ENCODE measurements around the gene ZNHIT3. TPM values are rescaled to one million over a fixed set of nuclear protein-coding genes. Genes with fewer than 3 reads are reported as not detected.

ZNHIT3 gene
- total RNA-seq, 1 experiment from 2014 or later, result 37.9 TPM

- CTCF ChIA-PET, result no interaction called here
- TF ChIP-seq CTCF (conservative IDR thresholded peaks at IDR 0.05; ENCODE audit: low read depth, low read length) (no peak; the same call in 1 of the 2 replicates), EZH2 (IDR thresholded peaks at IDR 0.05; ENCODE audit: low read length, unreplicated experiment) (no peak)
Measured at GRCh38 chr17:36460265-36460937, 26.1 kb upstream of the ZNHIT3 start.

GRCh38 chr17:36461330-36462110 lies 25.0 kb upstream of the ZNHIT3 start:
- no peak overlapping the region for H3K4me3 ChIP-seq (ENCODE audit: low read length)
- H3F3A ChIP-seq (ENCODE audit: low read length, unreplicated experiment), result no peaks in the 10 kb centered on the region
- ChIA-PET POLR2A (ENCODE audit: unreplicated experiment) (no interaction called here), CTCF (no interaction called here)
- no peak for DNase-seq
- H3K79me2 ChIP-seq (ENCODE audit: low read length), result no peaks in the 10 kb centered on the region
- ATAC-seq, result no peak
- no peak overlapping the region for H3K9ac ChIP-seq (ENCODE audit: low read length)
- no peaks in the 10 kb centered on the region for H3K36me3 ChIP-seq (ENCODE audit: low read depth, low read length)
- H3K27me3 ChIP-seq (ENCODE audit: low read length), result no peaks in the 10 kb centered on the region
- no peak overlapping the region for H2AFZ ChIP-seq (ENCODE audit: low read length)
- no peaks in the 10 kb centered on the region for H4K20me1 ChIP-seq (ENCODE audit: low read length)
- no peaks in the 10 kb centered on the region for H3K9me3 ChIP-seq (ENCODE audit: low read length)
- H3K4me2 ChIP-seq (ENCODE audit: low read length), result no peak overlapping the region
- H3K27ac ChIP-seq (ENCODE audit: low read length), result no peak overlapping the region
- H3K4me1 ChIP-seq (ENCODE audit: insufficient read depth, low read length), result no peaks in the 10 kb centered on the region
- no TSS peak for BruUV-seq (replicated peaks)
- intact Hi-C loops (cut with micrococcal nuclease), result no loop called here
- no peaks in the 10 kb centered on the region for H3K9me2 ChIP-seq (replicated peaks; ENCODE audit: low read length)
- TF ChIP-seq EZH2phosphoT487 (IDR thresholded peaks at IDR 0.05; ENCODE audit: borderline replicate concordance, low read length) (no peak), CTCF (conservative IDR thresholded peaks at IDR 0.05; ENCODE audit: low read depth, low read length) (no peak), EZH2 (IDR thresholded peaks at IDR 0.05; ENCODE audit: low read length, unreplicated experiment) (no peak)

More at GRCh38 chr17:36460265-36460937, 26.1 kb upstream of the ZNHIT3 start:
- no peak overlapping the region for H2AFZ ChIP-seq (ENCODE audit: low read length)
- H3K9me2 ChIP-seq (replicated peaks; ENCODE audit: low read length), result no peaks in the 10 kb centered on the region
- intact Hi-C loops (cut with micrococcal nuclease), result no loop called here
- H3F3A ChIP-seq (ENCODE audit: low read length, unreplicated experiment), result no peaks in the 10 kb centered on the region
- H3K27me3 ChIP-seq (ENCODE audit: low read length), result no peaks in the 10 kb centered on the region
- no peaks in the 10 kb centered on the region for H3K79me2 ChIP-seq (ENCODE audit: low read length)
- H3K36me3 ChIP-seq (ENCODE audit: low read depth, low read length), result no peaks in the 10 kb centered on the region
- H4K20me1 ChIP-seq (ENCODE audit: low read length), result no peaks in the 10 kb centered on the region
- no peak overlapping the region for H3K4me3 ChIP-seq (ENCODE audit: low read length)
- H3K27ac ChIP-seq (ENCODE audit: low read length), result no peak overlapping the region
- no peak for ATAC-seq
- H3K9me3 ChIP-seq (ENCODE audit: low read length), result no peaks in the 10 kb centered on the region
- no peak overlapping the region for H3K9ac ChIP-seq (ENCODE audit: low read length)
- BruUV-seq (replicated peaks), result no TSS peak
- no peak overlapping the region for H3K4me2 ChIP-seq (ENCODE audit: low read length)
- DNase-seq, result no peak
- no peaks in the 10 kb centered on the region for H3K4me1 ChIP-seq (ENCODE audit: insufficient read depth, low read length)
- POLR2A ChIA-PET (ENCODE audit: unreplicated experiment), result no interaction called here
